Vagina (tissue), 2 donors: ENCODE measurements around the gene MS4A6A.

Experiments used
- CTCF ChIP-seq, 3 experiments: fragments of 450-650 bp in 2 of 3; fragments of 200-600 bp in 1 of 3; sonication (generic) in 1 of 3; IDR thresholded peaks; one replicate each; pipeline ENCODE4 v1.5.1; 2017 to 2019; ENCODE audit warnings: antibody characterized with exemption in 3 of 3, mild to moderate bottlenecking in 2 of 3, moderate library complexity in 2 of 3
- POLR2AphosphoS5 ChIP-seq, 2 donors: sonication (generic); formaldehyde crosslinking; IDR thresholded peaks; one replicate each; pipeline ENCODE4 v1.9.0; 2017; ENCODE audit warnings: antibody characterized with exemption in 2 of 2, mild to moderate bottlenecking in 2 of 2, low read depth in 1 of 2; ENCODE audit not compliant: insufficient read depth in 1 of 2

GRCh38 chr11:60184824-60185511 is 2.1 kb upstream of the MS4A6A start:
- TF ChIP-seq CTCF (IDR thresholded peaks at IDR 0.05), result no peak
- no peak for TF ChIP-seq POLR2AphosphoS5 (IDR thresholded peaks at IDR 0.05; ENCODE audit: insufficient read depth in 1 of 2, low read depth in 1 of 2)
